ENCODE measurements around the gene OR2K2.
"Not testable (repeated sequence)": the region's sequence is repeated elsewhere in the genome, so short reads cannot be mapped to it uniquely, and the experiment has no call there.

OR2K2 gene

GRCh38 chr9:111298731-111299598 lies 31.1 kb downstream of the OR2K2 start:
- DNase-seq (ENCODE audit: low read depth in 2 of 3, low spot score in 1 of 3): peak in 1 of 3 donors; percentile 23

GRCh38 chr9:111298111-111298510 lies 31.9 kb downstream of the OR2K2 start:
- DNase-seq (ENCODE audit: low read depth in 2 of 3, low spot score in 1 of 3): no peak

- DNase-seq (ENCODE audit: low read depth in 2 of 3, low spot score in 1 of 3): no peak
Observed at GRCh38 chr9:111297066-111297824, 32.8 kb downstream of the OR2K2 start.

GRCh38 chr9:111294691-111295451 lies 35.2 kb downstream of the OR2K2 start:
- no peak for DNase-seq (ENCODE audit: low read depth in 2 of 3, low spot score in 1 of 3)

DNA sequence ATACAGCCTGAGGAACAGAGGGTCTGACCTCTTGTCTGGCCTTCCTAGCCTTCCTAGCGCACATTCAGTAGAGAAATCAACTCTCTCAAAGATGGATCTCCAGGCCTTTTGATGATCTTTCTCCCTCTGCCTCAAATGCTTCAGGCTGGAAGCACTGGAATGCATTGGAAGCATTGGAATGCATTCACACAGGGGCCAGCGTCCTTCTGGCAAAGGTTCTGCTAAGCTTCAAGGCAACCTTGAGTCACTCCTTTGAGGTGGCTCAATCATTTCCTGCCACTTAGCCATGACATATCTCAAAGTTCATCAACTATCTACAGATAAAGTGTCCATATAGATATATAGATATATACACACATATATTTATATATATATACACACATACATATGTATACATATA lies 42.9 kb downstream of the OR2K2 start:
- DNase-seq (ENCODE audit: low read depth in 2 of 3, low spot score in 1 of 3): no peak

- DNase-seq (ENCODE audit: low read depth in 2 of 3, low spot score in 1 of 3): no peak
Observed at GRCh38 chr9:111284703-111285102, 45.3 kb downstream of the OR2K2 start.

DNA sequence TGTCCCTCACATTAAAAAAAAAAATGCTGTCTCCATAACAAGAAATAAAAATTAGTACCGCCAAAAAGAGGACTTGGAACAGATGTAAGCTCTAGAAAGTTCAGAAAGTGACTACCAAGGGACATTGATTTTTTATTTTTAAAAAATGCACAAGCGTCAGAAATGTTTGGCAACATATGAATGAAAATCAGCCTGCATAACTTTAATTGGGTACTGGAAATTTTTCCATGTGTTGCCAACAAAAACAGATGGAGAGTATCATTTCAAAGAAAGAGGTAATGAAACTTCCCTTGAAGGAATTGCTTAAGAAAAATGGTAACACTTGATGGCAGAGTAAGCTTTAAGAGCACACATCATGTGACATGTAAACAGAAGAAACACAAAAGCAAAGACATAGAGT lies 47.2 kb downstream of the OR2K2 start:
- no peak for DNase-seq (ENCODE audit: low read depth in 2 of 3, low spot score in 1 of 3)

DNA sequence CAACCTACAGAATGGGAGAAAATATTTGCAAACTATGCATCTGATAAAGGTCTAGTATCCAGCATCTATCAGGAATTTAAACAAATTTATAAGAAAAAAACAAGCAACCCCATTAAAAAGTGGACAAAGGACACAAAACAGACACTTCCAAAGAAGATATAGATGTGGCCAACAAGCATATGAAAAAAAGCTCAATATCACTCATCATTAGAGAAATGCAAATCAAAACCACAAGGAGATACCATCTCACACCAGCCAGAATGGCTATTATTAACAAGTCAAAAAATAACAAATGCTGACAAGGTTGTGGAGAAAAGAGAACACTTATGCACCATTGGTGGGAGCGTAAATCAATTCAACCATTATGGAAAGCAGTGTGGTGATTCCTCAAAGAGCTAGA lies 49.2 kb downstream of the OR2K2 start:
- not testable (repeated sequence) for DNase-seq (ENCODE audit: low read depth in 2 of 3, low spot score in 1 of 3)
